Small intestine (tissue), 16 donors: ENCODE results near the gene RGS21. TPM values are rescaled to one million over a fixed set of nuclear protein-coding genes. Genes with fewer than 3 reads are reported as not detected.

ENCODE experiments used
- DNase-seq, 2 donors: peaks; one replicate each; pipeline versions ENCODE4 v3.0.0 to v3.0.0-alpha.2; 2013
- FAIRE-seq: peaks from 2 replicates; lab custom pipeline; 2012; peaks lifted over from hg19 to GRCh38; lab: Jason Lieb, UNC
- H3K27ac ChIP-seq, 3 donors: one replicate each; pipeline ENCODE4 v1.5.1; 2013; ENCODE audit warnings: low read length in 2 of 3, mild to moderate bottlenecking in 2 of 3, control low read depth in 1 of 3, inconsistent platforms in 1 of 3, low read depth in 1 of 3, moderate library complexity in 1 of 3
- H3K27me3 ChIP-seq, 3 donors: one replicate each; pipeline ENCODE4 v1.6.1; 2013; ENCODE audit warnings: low read length in 3 of 3, inconsistent platforms in 1 of 3; ENCODE audit not compliant: control insufficient read depth in 3 of 3, insufficient read depth in 3 of 3
- H3K36me3 ChIP-seq, 3 donors: one replicate each; pipeline ENCODE4 v1.6.1; 2013; ENCODE audit warnings: low read length in 3 of 3, inconsistent platforms in 1 of 3, low read depth in 1 of 3, mild to moderate bottlenecking in 1 of 3, moderate library complexity in 1 of 3; ENCODE audit not compliant: control insufficient read depth in 3 of 3, insufficient read depth in 2 of 3
- H3K4me1 ChIP-seq, 3 donors: one replicate each; pipeline ENCODE4 v1.6.1; 2013; ENCODE audit warnings: low read length in 2 of 3, inconsistent platforms in 1 of 3, low read depth in 1 of 3, mild to moderate bottlenecking in 1 of 3, moderate library complexity in 1 of 3; ENCODE audit not compliant: control insufficient read depth in 3 of 3, insufficient read depth in 2 of 3
- H3K4me3 ChIP-seq, 3 donors: one replicate each; pipeline ENCODE4 v1.5.1; 2013; ENCODE audit warnings: low read length in 3 of 3, control low read depth in 1 of 3, inconsistent platforms in 1 of 3, low read depth in 1 of 3, mild to moderate bottlenecking in 1 of 3, moderate library complexity in 1 of 3
- H3K9me3 ChIP-seq, 2 donors: one replicate each; pipeline ENCODE4 v1.6.1; 2013; ENCODE audit warnings: low read depth in 1 of 2, low read length in 1 of 2; ENCODE audit not compliant: control insufficient read depth in 2 of 2, insufficient read depth in 1 of 2
- WGBS, 3 donors: extraction: QIAGEN DNeasy Blood & Tissue Kit; methylation state at CpG; one replicate each; pipeline ENCODE4 v1.1.7; 2013; 5-methylcytosine and 5-hydroxymethylcytosine counted together
- long read RNA-seq, 10 donors: transcript quantifications; one replicate each; lab custom pipeline, GENCODE V29; 2026
- polyA plus RNA-seq, 4 donors: library from polyadenylated mRNA; stranded (reverse) in 3 of 4; unstranded in 1 of 4; fragments of 200-250 nt in 3 of 4; fragments of 120-200 nt in 1 of 4; gene quantifications; one replicate each; pipeline versions ENCODE4 v1.2.1 to v1.2.3, GENCODE V29; 2013
- donor health status: healthy with polysubstance abuse.
- donor health status: control.
- donor health status: control.
- donor health status: Bipolar disorder and iron deficiency.
- donor health status: healthy.

The RGS21 gene
- polyA plus RNA-seq = under 1 TPM in 1 of 4 donors, not detected in 3; 0.04 TPM
- long read RNA-seq, donor 1 = 0 reads
- long read RNA-seq, donor 2 = 0 reads
- long read RNA-seq, donor 3 = 0 reads
- long read RNA-seq, donor 4 = 0 reads
- long read RNA-seq, donor 5 = 0 reads
- long read RNA-seq, donor 6 = 0 reads
- long read RNA-seq, donor 7 = 0 reads
- long read RNA-seq, donor 8 = 0 reads
- long read RNA-seq, donor 9 = 0 reads
- long read RNA-seq, donor 10 = 0 reads

- H3K4me1 ChIP-seq = no peaks in the 10 kb centered on the region
- 26 to 45% (median 30%) methylated on average over 2 of the region's 2 CpGs for WGBS, 3 donors
- no peaks in the 10 kb centered on the region for H3K27me3 ChIP-seq
- no peak for DNase-seq
- no peak within 1 kb of the TSS for H3K4me3 ChIP-seq
- FAIRE-seq = no peak
- H3K9me3 ChIP-seq = no peaks in the 10 kb centered on the region
- no peaks in the 10 kb centered on the region for H3K36me3 ChIP-seq
- H3K27ac ChIP-seq = no peak within 1 kb of the TSS
These were observed at the start of gene RGS21 for GRCh38 chr1:192316942-192317450. RGS21 (plus strand) TSS chr1:192316992; CDS start chr1:192343037, 26,045 bp downstream.

- Histone ChIP-seq H3K27me3 (no peaks in the 10 kb centered on the region), H3K27ac (no peak overlapping the region), H3K9me3 (no peaks in the 10 kb centered on the region), H3K36me3 (no peaks in the 10 kb centered on the region), H3K4me3 (no peak overlapping the region), H3K4me1 (no peaks in the 10 kb centered on the region)
- FAIRE-seq (no peak), DNase-seq (no peak)
- 86 to 94% (median 91%) methylated on average over 6 of the region's 6 CpGs for WGBS, 3 donors
These were observed 48.2 kb upstream of the RGS21 start for GRCh38 chr1:192268468-192269052.

GRCh38 chr1:192270398-192270797 lies 46.4 kb upstream of the RGS21 start:
- FAIRE-seq (no peak), DNase-seq (no peak)
- no peak overlapping the region for H3K4me3 ChIP-seq
- H3K36me3 ChIP-seq = no peaks in the 10 kb centered on the region
- no peaks in the 10 kb centered on the region for H3K4me1 ChIP-seq
- no peak overlapping the region for H3K27ac ChIP-seq
- WGBS, 3 donors = 64 to 86% (median 75%) methylated on average over 1 of the region's 1 CpG
- H3K9me3 ChIP-seq = no peaks in the 10 kb centered on the region
- H3K27me3 ChIP-seq = no peaks in the 10 kb centered on the region

- Histone ChIP-seq H3K9me3 (no peaks in the 10 kb centered on the region), H3K4me1 (no peaks in the 10 kb centered on the region), H3K27me3 (no peaks in the 10 kb centered on the region), H3K4me3 (no peak overlapping the region), H3K27ac (no peak overlapping the region), H3K36me3 (no peaks in the 10 kb centered on the region)
- FAIRE-seq = no peak
- WGBS, 3 donors = 73 to 78% (median 77%) methylated on average over 3 of the region's 3 CpGs
- no peak for DNase-seq
These were observed 44.1 kb upstream of the RGS21 start for GRCh38 chr1:192272732-192273131.

- DNase-seq (no peak), FAIRE-seq (no peak)
- Histone ChIP-seq H3K36me3 (no peaks in the 10 kb centered on the region), H3K4me3 (no peak overlapping the region), H3K9me3 (no peaks in the 10 kb centered on the region), H3K4me1 (no peaks in the 10 kb centered on the region), H3K27me3 (no peaks in the 10 kb centered on the region), H3K27ac (no peak overlapping the region)
- WGBS, 3 donors = 59 to 83% (median 71%) methylated on average over 3 of the region's 3 CpGs
These were observed 42.2 kb upstream of the RGS21 start for GRCh38 chr1:192274588-192274987.

- DNase-seq (no peak), FAIRE-seq (no peak)
- Histone ChIP-seq H3K27ac (no peak overlapping the region), H3K4me1 (no peaks in the 10 kb centered on the region), H3K9me3 (peaks cover 0 to 3% of the 10 kb centered on the region in 2 donors), H3K4me3 (no peak overlapping the region), H3K36me3 (no peaks in the 10 kb centered on the region), H3K27me3 (no peaks in the 10 kb centered on the region)
- 42 to 67% (median 61%) methylated on average over 1 of the region's 1 CpG for WGBS, 3 donors
These were observed 39.2 kb upstream of the RGS21 start for GRCh38 chr1:192277635-192278034.

GRCh38 chr1:192284927-192285326 lies 31.9 kb upstream of the RGS21 start:
- Histone ChIP-seq H3K27ac (no peak overlapping the region), H3K27me3 (no peaks in the 10 kb centered on the region), H3K9me3 (peaks cover 0 to 3% of the 10 kb centered on the region in 2 donors), H3K36me3 (no peaks in the 10 kb centered on the region), H3K4me1 (no peaks in the 10 kb centered on the region), H3K4me3 (no peak overlapping the region)
- WGBS, 3 donors = 79 to 84% (median 82%) methylated on average over 2 of the region's 2 CpGs
- DNase-seq = no peak
- FAIRE-seq = no peak

GRCh38 chr1:192303029-192303428 lies 13.8 kb upstream of the RGS21 start:
- Histone ChIP-seq H3K4me3 (no peak overlapping the region), H3K9me3 (peaks cover 0 to 5% of the 10 kb centered on the region in 2 donors), H3K27me3 (no peaks in the 10 kb centered on the region), H3K36me3 (no peaks in the 10 kb centered on the region), H3K4me1 (no peaks in the 10 kb centered on the region), H3K27ac (no peak overlapping the region)
- FAIRE-seq (no peak), DNase-seq (no peak)
- 69 to 70% (median 70%) methylated on average over 1 of the region's 1 CpG for WGBS, 3 donors
